ENCODE data around the gene IFITM5. TPM values are rescaled to one million over a fixed set of nuclear protein-coding genes. Genes with fewer than 3 reads are reported as not detected.

IFITM5 gene
- total and polyA plus RNA-seq, 9 of the 15 experiments (the other 6 are each of a cell fraction or from before 2014, with no cell fraction given), result 0.19 TPM; not detected in 8

DNA sequence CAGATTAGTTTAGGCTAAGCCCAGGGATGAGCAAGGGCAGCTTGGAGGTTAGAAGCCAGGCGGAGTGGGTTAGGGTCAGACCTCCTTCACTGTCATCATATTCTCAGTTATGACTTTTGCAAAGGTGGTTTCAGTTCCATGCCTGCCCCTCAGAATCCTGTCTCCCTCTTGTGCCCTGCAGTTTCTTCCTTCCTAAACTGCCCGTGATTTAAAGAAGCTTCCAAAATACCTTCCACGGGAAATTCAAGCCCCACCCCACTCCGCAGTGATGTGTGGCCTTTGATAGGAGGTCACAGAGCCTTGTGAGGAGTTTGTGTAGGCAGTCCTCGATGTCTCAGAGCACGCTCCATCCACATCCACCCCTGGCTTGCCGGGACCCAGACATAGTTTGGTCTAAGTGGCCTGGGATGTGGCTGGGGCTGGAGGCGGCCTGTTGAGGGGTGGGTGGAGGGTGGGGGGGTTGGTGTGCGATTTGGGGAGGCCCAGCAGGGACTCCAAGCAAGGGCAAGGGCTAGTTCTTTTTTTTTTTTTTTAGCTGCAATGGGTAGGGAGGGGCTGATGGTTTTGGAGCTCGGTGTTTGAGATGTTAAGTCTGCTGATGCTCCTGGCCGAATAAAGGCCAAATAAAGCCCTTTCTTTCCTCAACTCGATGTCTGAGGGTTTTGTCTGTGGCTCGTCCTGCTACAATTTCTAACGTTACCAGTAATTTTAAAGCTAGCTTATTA is 12.9 kb upstream of the IFITM5 start (continued):
- TF ChIP-seq, protein P1, sequence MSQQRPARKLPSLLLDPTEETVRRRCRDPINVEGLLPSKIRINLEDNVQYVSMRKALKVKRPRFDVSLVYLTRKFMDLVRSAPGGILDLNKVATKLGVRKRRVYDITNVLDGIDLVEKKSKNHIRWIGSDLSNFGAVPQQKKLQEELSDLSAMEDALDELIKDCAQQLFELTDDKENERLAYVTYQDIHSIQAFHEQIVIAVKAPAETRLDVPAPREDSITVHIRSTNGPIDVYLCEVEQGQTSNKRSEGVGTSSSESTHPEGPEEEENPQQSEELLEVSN (IDR thresholded peaks at IDR 0.05; ENCODE audit: borderline replicate concordance in 1 of 2, extremely low read depth in 1 of 2, insufficient read depth in 1 of 2, insufficient read length in 1 of 2, low read depth in 1 of 2, low read length in 1 of 2, poor library complexity in 1 of 2, severe bottlenecking in 1 of 2), result peak in 1 of 2 experiments; percentile 44
- no peak for TF ChIP-seq ZNF174 (CRISPR knock-in tag; IDR thresholded peaks at IDR 0.05)
- TF ChIP-seq CBFA2T3 (IDR thresholded peaks at IDR 0.05), result no peak
- TF ChIP-seq PHF21A (IDR thresholded peaks at IDR 0.05; ENCODE audit: borderline replicate concordance, low read depth), result no peak
- TF ChIP-seq TCF7 (IDR thresholded peaks at IDR 0.05; ENCODE audit: borderline replicate concordance), result no peak
- no peak for TF ChIP-seq BRF1 (IDR thresholded peaks at IDR 0.05; ENCODE audit: borderline replicate concordance, extremely low read depth, insufficient read length)
- TF ChIP-seq MAFK (IDR thresholded peaks at IDR 0.05; ENCODE audit: low read length), result no peak
- peak; percentile 35; the same call in 1 of the 2 replicates for TF ChIP-seq RBFOX2 (IDR thresholded peaks at IDR 0.05; ENCODE audit: low read depth, low read length)
- TF ChIP-seq SREBF1 (IDR thresholded peaks at IDR 0.05; ENCODE audit: borderline replicate concordance, low read depth, low read length), result no peak
- no peak for TF ChIP-seq PYGO2 (tag; IDR thresholded peaks at IDR 0.05)
- no peak for TF ChIP-seq HOXB6 (CRISPR knock-in tag; IDR thresholded peaks at IDR 0.05; ENCODE audit: borderline replicate concordance)
- TF ChIP-seq RNF2 (IDR thresholded peaks at IDR 0.05), result no peak
- TF ChIP-seq NFE2 (IDR thresholded peaks at IDR 0.05; ENCODE audit: low read depth), result no peak
- TF ChIP-seq, protein P2, sequence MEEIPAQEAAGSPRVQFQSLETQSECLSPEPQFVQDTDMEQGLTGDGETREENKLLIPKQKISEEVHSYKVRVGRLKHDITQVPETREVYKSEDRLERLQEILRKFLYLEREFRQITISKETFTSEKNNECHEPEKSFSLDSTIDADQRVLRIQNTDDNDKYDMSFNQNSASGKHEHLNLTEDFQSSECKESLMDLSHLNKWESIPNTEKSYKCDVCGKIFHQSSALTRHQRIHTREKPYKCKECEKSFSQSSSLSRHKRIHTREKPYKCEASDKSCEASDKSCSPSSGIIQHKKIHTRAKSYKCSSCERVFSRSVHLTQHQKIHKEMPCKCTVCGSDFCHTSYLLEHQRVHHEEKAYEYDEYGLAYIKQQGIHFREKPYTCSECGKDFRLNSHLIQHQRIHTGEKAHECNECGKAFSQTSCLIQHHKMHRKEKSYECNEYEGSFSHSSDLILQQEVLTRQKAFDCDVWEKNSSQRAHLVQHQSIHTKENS (CRISPR knock-in tag; IDR thresholded peaks at IDR 0.05), result no peak
- no peak for TF ChIP-seq SMC3 (conservative IDR thresholded peaks at IDR 0.05; ENCODE audit: insufficient read depth, low read depth, low read length)
- TF ChIP-seq ZNF584 (CRISPR knock-in tag; IDR thresholded peaks at IDR 0.05; ENCODE audit: low read depth), result no peak
- TF ChIP-seq CTBP1 (IDR thresholded peaks at IDR 0.05; ENCODE audit: borderline replicate concordance), result peak; percentile 33; the same call in 1 of the 2 replicates
- TF ChIP-seq PHTF2 (CRISPR knock-in tag; IDR thresholded peaks at IDR 0.05), result no peak
- no peak for TF ChIP-seq HEY1 (CRISPR knock-in tag; IDR thresholded peaks at IDR 0.05; ENCODE audit: borderline replicate concordance)
- TF ChIP-seq, protein P3, sequence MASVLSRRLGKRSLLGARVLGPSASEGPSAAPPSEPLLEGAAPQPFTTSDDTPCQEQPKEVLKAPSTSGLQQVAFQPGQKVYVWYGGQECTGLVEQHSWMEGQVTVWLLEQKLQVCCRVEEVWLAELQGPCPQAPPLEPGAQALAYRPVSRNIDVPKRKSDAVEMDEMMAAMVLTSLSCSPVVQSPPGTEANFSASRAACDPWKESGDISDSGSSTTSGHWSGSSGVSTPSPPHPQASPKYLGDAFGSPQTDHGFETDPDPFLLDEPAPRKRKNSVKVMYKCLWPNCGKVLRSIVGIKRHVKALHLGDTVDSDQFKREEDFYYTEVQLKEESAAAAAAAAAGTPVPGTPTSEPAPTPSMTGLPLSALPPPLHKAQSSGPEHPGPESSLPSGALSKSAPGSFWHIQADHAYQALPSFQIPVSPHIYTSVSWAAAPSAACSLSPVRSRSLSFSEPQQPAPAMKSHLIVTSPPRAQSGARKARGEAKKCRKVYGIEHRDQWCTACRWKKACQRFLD (CRISPR knock-in tag; IDR thresholded peaks at IDR 0.05), result no peak
- TF ChIP-seq ATF1 (CRISPR knock-in tag; IDR thresholded peaks at IDR 0.05), result no peak
- TF ChIP-seq ATF1 (tag; IDR thresholded peaks at IDR 0.05), result peak; percentile 28; the same call in 1 of the 2 replicates
- no peak for TF ChIP-seq TEAD4 (IDR thresholded peaks at IDR 0.05; ENCODE audit: low read length)
- no peak for TF ChIP-seq TEAD4 (CRISPR knock-in tag; IDR thresholded peaks at IDR 0.05; ENCODE audit: borderline replicate concordance)
- TF ChIP-seq JUND (IDR thresholded peaks at IDR 0.05; ENCODE audit: borderline replicate concordance, low read depth, low read length), result no peak
- TF ChIP-seq JUND (tag; IDR thresholded peaks at IDR 0.05; ENCODE audit: borderline replicate concordance, low read depth, low read length), result peak; percentile 19; the same call in 1 of the 3 replicates

Data from K562 (cell line).